ENCODE measurements around the gene SLC34A2. TPM values are rescaled to one million over a fixed set of nuclear protein-coding genes. Genes with fewer than 3 reads are reported as not detected.

Gene SLC34A2
- total and polyA plus RNA-seq, 8 donors = 0.12 to 35.7 (median 0.55) TPM; not detected in 3

- WGBS, 5 donors = 90 to 94% (median 93%) methylated on average over 4 of the region's 4 CpGs
- H3K4me3 ChIP-seq = no peak overlapping the region
Measured at GRCh38 chr4:25713812-25714211, 58.2 kb downstream of the SLC34A2 start.

DNA sequence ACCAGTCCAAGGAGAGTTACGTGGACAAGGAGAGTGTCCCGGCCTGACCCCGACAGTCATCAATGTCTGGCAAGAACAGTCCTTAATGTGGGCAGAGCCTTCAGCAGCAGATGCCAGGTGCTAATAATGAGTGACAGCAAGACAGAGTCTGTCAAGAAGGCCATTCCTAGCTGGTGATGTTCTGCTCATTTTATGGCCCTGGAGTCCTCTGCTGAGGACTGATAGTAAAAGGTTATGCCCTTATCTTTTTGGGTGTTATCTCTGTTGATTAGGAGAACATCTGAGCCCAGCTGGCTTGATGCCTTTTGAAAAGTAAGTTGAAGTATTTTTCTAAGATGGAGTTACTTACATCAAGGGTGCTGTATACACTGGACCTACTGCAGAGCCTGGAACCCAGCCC lies 67.3 kb downstream of the SLC34A2 start:
- Histone ChIP-seq H3K36me3 (no peaks in the 10 kb centered on the region), H3K27ac (no peak overlapping the region), H3K4me1 (no peaks in the 10 kb centered on the region), H3K27me3 (no peaks in the 10 kb centered on the region), H3K4me3 (no peak overlapping the region), H3K9me3 (no peaks in the 10 kb centered on the region)
- DNase-seq = peak in 1 of 2 donors; percentile 25
- 53 to 63% (median 58%) methylated on average over 3 of the region's 3 CpGs for WGBS, 5 donors
- intact Hi-C loops (cut with DNase I; ENCODE audit: low total_unique reads) = no loop called here
- TF ChIP-seq POLR2AphosphoS5 (IDR thresholded peaks at IDR 0.05) (no peak), CTCF (IDR thresholded peaks at IDR 0.05) (no peak), POLR2A (IDR thresholded peaks at IDR 0.05) (no peak), EP300 (IDR thresholded peaks at IDR 0.05) (no peak)

More at GRCh38 chr4:25713812-25714211, 58.2 kb downstream of the SLC34A2 start:
- Histone ChIP-seq H3K4me1 (no peaks in the 10 kb centered on the region), H3K27me3 (no peaks in the 10 kb centered on the region), H3K27ac (no peak overlapping the region), H3K36me3 (no peaks in the 10 kb centered on the region), H3K9me3 (no peaks in the 10 kb centered on the region)
- no peak for DNase-seq
- intact Hi-C loops (cut with DNase I; ENCODE audit: low total_unique reads) = no loop called here
- TF ChIP-seq CTCF (IDR thresholded peaks at IDR 0.05) = no peak
- TF ChIP-seq POLR2AphosphoS5 (IDR thresholded peaks at IDR 0.05) = no peak
- no peak for TF ChIP-seq POLR2A (IDR thresholded peaks at IDR 0.05)
- TF ChIP-seq EP300 (IDR thresholded peaks at IDR 0.05) = no peak

GRCh38 chr4:25723409-25723808 lies 67.8 kb downstream of the SLC34A2 start:
- DNase-seq = peak in 1 of 2 donors; percentile 18
- Histone ChIP-seq H3K4me1 (no peaks in the 10 kb centered on the region), H3K4me3 (no peak overlapping the region), H3K36me3 (no peaks in the 10 kb centered on the region), H3K27me3 (no peaks in the 10 kb centered on the region), H3K9me3 (no peaks in the 10 kb centered on the region), H3K27ac (no peak overlapping the region)
- TF ChIP-seq POLR2AphosphoS5 (IDR thresholded peaks at IDR 0.05) (no peak), POLR2A (IDR thresholded peaks at IDR 0.05) (no peak), EP300 (IDR thresholded peaks at IDR 0.05) (no peak), CTCF (IDR thresholded peaks at IDR 0.05) (no peak)
- intact Hi-C loops (cut with DNase I; ENCODE audit: low total_unique reads) = no loop called here
- 58 to 100% (median 71%) methylated on average over 1 of the region's 1 CpG for WGBS, 5 donors

DNA sequence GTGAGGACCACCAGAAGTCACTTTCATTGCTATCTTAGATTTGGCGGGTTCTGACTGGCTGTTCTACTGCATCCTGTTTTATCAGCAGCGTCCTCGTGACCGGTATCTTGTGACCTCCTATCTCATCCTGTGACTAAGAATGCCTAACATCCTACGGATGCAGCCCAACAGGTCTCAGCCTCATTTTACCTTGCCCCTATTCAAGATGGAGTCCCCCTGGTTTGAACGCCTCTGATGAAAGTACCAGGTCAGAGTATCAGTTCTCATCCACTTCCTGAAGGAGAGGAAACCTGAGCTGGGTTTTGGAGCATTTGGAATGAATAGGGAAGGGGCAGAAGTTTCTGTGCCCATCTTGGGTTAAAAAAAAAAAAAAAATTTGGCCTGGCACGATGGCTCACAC lies 70.2 kb downstream of the SLC34A2 start:
- WGBS, 5 donors = 66 to 85% (median 77%) methylated on average over 7 of the region's 7 CpGs
- H3K4me1 ChIP-seq = no peaks in the 10 kb centered on the region
- intact Hi-C loops (cut with DNase I; ENCODE audit: low total_unique reads) = no loop called here

More for the DNA sequence above, 70.2 kb downstream of the SLC34A2 start:
- no peak overlapping the region for H3K4me3 ChIP-seq
- H3K36me3 ChIP-seq = no peaks in the 10 kb centered on the region
- no peak for DNase-seq
- H3K27me3 ChIP-seq = no peaks in the 10 kb centered on the region
- no peak overlapping the region for H3K27ac ChIP-seq
- no peaks in the 10 kb centered on the region for H3K9me3 ChIP-seq
- TF ChIP-seq POLR2AphosphoS5 (IDR thresholded peaks at IDR 0.05) = no peak
- TF ChIP-seq EP300 (IDR thresholded peaks at IDR 0.05) = no peak
- TF ChIP-seq POLR2A (IDR thresholded peaks at IDR 0.05) = no peak
- TF ChIP-seq CTCF (IDR thresholded peaks at IDR 0.05) = no peak

Data from stomach (tissue), 9 donors.